Neuronal stem cell (in vitro differentiated cells): ENCODE results near the gene MLF2.

Experiments
- DNase-seq: peaks from one replicate; pipeline ENCODE4 v3.0.0-alpha.2; 2013; ENCODE audit warnings: low spot score
- H2AFZ ChIP-seq: one replicate; pipeline ENCODE4 v1.6.1; 2013; ENCODE audit warnings: mild to moderate bottlenecking, low read length, inconsistent platforms
- H2AK5ac ChIP-seq: 2 replicates; pipeline ENCODE4 v1.6.1; 2013; ENCODE audit warnings: low read depth, mild to moderate bottlenecking, inconsistent platforms, low read length, moderate library complexity, mixed read lengths
- H2BK120ac ChIP-seq: 2 replicates; pipeline ENCODE4 v1.6.1; 2013; ENCODE audit warnings: low read depth, mild to moderate bottlenecking, inconsistent platforms, low read length, moderate library complexity, mixed read lengths
- H2BK12ac ChIP-seq: one replicate; pipeline ENCODE4 v1.6.1; 2013; ENCODE audit warnings: low read length, inconsistent platforms
- H2BK15ac ChIP-seq: 2 replicates; pipeline ENCODE4 v1.6.1; 2013; ENCODE audit warnings: mild to moderate bottlenecking, low read length, inconsistent platforms, mixed read lengths
- H2BK5ac ChIP-seq: one replicate; pipeline ENCODE4 v1.6.1; 2013; ENCODE audit warnings: inconsistent platforms, mild to moderate bottlenecking, low read length, moderate library complexity
- H3K14ac ChIP-seq: one replicate; pipeline ENCODE4 v1.6.1; 2013; ENCODE audit warnings: low read length, inconsistent platforms
- H3K18ac ChIP-seq: 2 replicates; pipeline ENCODE4 v1.6.1; 2013; ENCODE audit warnings: low read length, inconsistent platforms
- H3K23ac ChIP-seq: 2 replicates; pipeline ENCODE4 v1.6.1; 2013; ENCODE audit warnings: low read depth, mild to moderate bottlenecking, mixed read lengths, low read length, inconsistent platforms; ENCODE audit not compliant: poor library complexity
- H3K27ac ChIP-seq: replicated peaks from 3 replicates; pipeline ENCODE4 v1.5.1; 2013; ENCODE audit warnings: low read length, inconsistent platforms
- H3K27me3 ChIP-seq, 3 experiments: 2 replicates each; pipeline ENCODE4 v1.6.1; 2013; ENCODE audit warnings: low read length in 3 of 3, mild to moderate bottlenecking in 2 of 3, inconsistent platforms in 1 of 3, low read depth in 1 of 3, mixed read lengths in 1 of 3, moderate library complexity in 1 of 3; ENCODE audit not compliant: control insufficient read depth in 3 of 3, insufficient read depth in 3 of 3
- H3K36me3 ChIP-seq, 2 donors: replicated peaks in 1 of 2; 2 replicates each; pipeline ENCODE4 v1.6.1; 2013; ENCODE audit warnings: low read length in 2 of 2; ENCODE audit not compliant: control insufficient read depth in 2 of 2, insufficient read depth in 2 of 2
- H3K4ac ChIP-seq: 2 replicates; pipeline ENCODE4 v1.6.1; 2013; ENCODE audit warnings: inconsistent platforms, mild to moderate bottlenecking, low read length, moderate library complexity
- H3K4me1 ChIP-seq, 2 donors: 1 replicate in 1 of 2; 2 replicates in 1 of 2; pipeline ENCODE4 v1.6.1; 2013; ENCODE audit warnings: low read length in 2 of 2, low read depth in 1 of 2; ENCODE audit not compliant: control insufficient read depth in 2 of 2, insufficient read depth in 1 of 2
- H3K4me2 ChIP-seq: one replicate; pipeline ENCODE4 v1.6.1; 2013; ENCODE audit warnings: mild to moderate bottlenecking, low read length, inconsistent platforms; ENCODE audit not compliant: insufficient read depth, poor library complexity, severe bottlenecking
- H3K4me3 ChIP-seq, 2 donors: 2 replicates each; pipeline ENCODE4 v1.5.1; 2013; ENCODE audit warnings: low read length in 2 of 2, mild to moderate bottlenecking in 2 of 2, inconsistent platforms in 1 of 2, moderate library complexity in 1 of 2
- H3K79me1 ChIP-seq: one replicate; pipeline ENCODE4 v1.6.1; 2013; ENCODE audit warnings: low read depth, mild to moderate bottlenecking, inconsistent platforms, low read length, moderate library complexity
- H3K9ac ChIP-seq: one replicate; pipeline ENCODE4 v1.6.1; 2013; ENCODE audit warnings: mild to moderate bottlenecking, low read depth, low read length, inconsistent platforms; ENCODE audit not compliant: poor library complexity
- H3K9me3 ChIP-seq, 2 donors: replicated peaks in 1 of 2; 2 replicates each; pipeline versions ENCODE3 to v1.6.1; 2013; ENCODE audit warnings: low read length in 2 of 2, mild to moderate bottlenecking in 2 of 2, inconsistent platforms in 1 of 2, low read depth in 1 of 2, mixed read lengths in 1 of 2, moderate library complexity in 1 of 2; ENCODE audit not compliant: control insufficient read depth in 2 of 2, insufficient read depth in 1 of 2
- H4K8ac ChIP-seq: one replicate; pipeline ENCODE4 v1.6.1; 2013; ENCODE audit warnings: low read depth, mild to moderate bottlenecking, inconsistent platforms, low read length, moderate library complexity
- H4K91ac ChIP-seq: one replicate; pipeline ENCODE4 v1.6.1; 2013; ENCODE audit warnings: low read length, low read depth, mild to moderate bottlenecking, inconsistent platforms; ENCODE audit not compliant: poor library complexity
- WGBS, 2 donors: extraction: QIAGEN DNeasy Blood & Tissue Kit; methylation state at CpG; one replicate each; pipeline ENCODE4 v1.1.7; 2013; ENCODE audit warnings: missing lambda C conversion rate in 2 of 2, mixed read lengths in 1 of 2; ENCODE audit not compliant: insufficient read length in 2 of 2, insufficient replicate concordance in 1 of 2; ENCODE audit errors: extremely low coverage in 2 of 2; 5-methylcytosine and 5-hydroxymethylcytosine counted together

MLF2 gene

GRCh38 chr12:6792522-6793201 is 39.7 kb upstream of the MLF2 start:
- H3K14ac ChIP-seq, result peak overlapping the region; percentile 1
- H3K9ac ChIP-seq, result no peak overlapping the region
- no peak overlapping the region for H3K4me2 ChIP-seq
- H2AFZ ChIP-seq, result peak overlapping the region; percentile 89
- no peaks in the 10 kb centered on the region for H3K9me3 ChIP-seq
- peaks cover 18% of the 10 kb centered on the region in 2 donors for H3K4me1 ChIP-seq
- H3K27me3 ChIP-seq, result no peaks in the 10 kb centered on the region
- no peak overlapping the region for H3K23ac ChIP-seq
- no peak overlapping the region for H4K8ac ChIP-seq
- no peak overlapping the region for H3K4ac ChIP-seq
- H2BK12ac ChIP-seq, result no peak overlapping the region
- no peak overlapping the region for H2BK120ac ChIP-seq
- H2AK5ac ChIP-seq, result no peak overlapping the region
- H3K18ac ChIP-seq, result peak overlapping the region; percentile 22
- H4K91ac ChIP-seq, result no peak overlapping the region
- H2BK5ac ChIP-seq, result peak overlapping the region; percentile 31
- H3K27ac ChIP-seq, result peak overlapping the region; percentile 37
- peak overlapping the region; percentile 11 for H2BK15ac ChIP-seq
- H3K4me3 ChIP-seq, result peak overlapping the region in 1 of 2 donors; percentile 15
- no CpG with 5 or more reads among the region's 12 CpGs for WGBS, 2 donors
- H3K79me1 ChIP-seq, result no peaks in the 10 kb centered on the region
- no peak for DNase-seq
- no peaks in the 10 kb centered on the region for H3K36me3 ChIP-seq

- Histone ChIP-seq H3K36me3 (no peaks in the 10 kb centered on the region), H3K79me1 (no peaks in the 10 kb centered on the region), H4K8ac (peak overlapping the region; percentile 92), H3K23ac (peak overlapping the region; percentile 2), H3K4ac (no peak overlapping the region), H3K9ac (no peak overlapping the region), H2BK12ac (peak overlapping the region; percentile 89), H2AK5ac (peak overlapping the region; percentile 77), H3K18ac (peak overlapping the region; percentile 88), H3K4me1 (peaks cover 18 to 22% of the 10 kb centered on the region in 2 donors), H2AFZ (peak overlapping the region; percentile 89), H3K27me3 (no peaks in the 10 kb centered on the region), H2BK5ac (peak overlapping the region; percentile 31), H4K91ac (no peak overlapping the region), H3K4me2 (no peak overlapping the region), H3K9me3 (no peaks in the 10 kb centered on the region), H3K4me3 (peak overlapping the region in 1 of 2 donors; percentile 15), H3K27ac (no peak overlapping the region), H3K14ac (no peak overlapping the region), H2BK15ac (peak overlapping the region; percentile 11), H2BK120ac (no peak overlapping the region)
- WGBS, 2 donors, result no CpG with 5 or more reads among the region's 13 CpGs
- no peak for DNase-seq
These were observed 39.1 kb upstream of the MLF2 start for GRCh38 chr12:6791931-6792520.

DNA sequence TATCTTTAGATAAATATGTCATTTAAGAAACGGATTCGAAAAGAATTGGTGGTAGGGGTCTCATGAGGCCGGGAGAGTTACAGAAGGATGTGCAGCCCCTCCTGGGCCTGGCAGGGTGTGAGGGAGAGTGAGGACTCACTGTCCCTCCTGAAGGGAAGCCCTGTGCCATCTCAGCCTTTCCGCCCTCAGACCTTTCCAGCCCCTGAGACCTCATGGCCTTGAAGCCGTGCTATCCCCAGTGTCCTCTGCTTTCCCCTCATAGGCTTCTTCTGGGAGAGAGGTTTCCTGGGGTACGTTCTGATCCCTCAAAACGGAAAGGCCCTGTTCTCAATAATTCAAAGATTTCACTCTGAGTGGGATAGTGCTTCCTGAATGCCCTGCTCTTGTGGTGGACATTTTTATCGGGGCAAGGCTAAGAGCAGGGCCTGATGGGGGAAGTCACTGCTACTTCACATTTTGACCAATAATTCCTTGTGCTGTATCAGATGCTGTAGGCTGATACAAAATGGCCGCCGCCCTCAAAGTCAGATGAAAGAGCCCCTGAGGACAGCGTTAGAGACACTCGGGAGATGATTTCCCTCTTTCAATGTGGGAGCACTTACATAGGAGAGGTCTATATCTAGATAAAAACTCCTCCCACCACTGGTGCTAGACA is 37.7 kb upstream of the MLF2 start:
- Histone ChIP-seq H2BK5ac (no peak overlapping the region), H3K36me3 (no peaks in the 10 kb centered on the region), H2BK120ac (no peak overlapping the region), H3K14ac (no peak overlapping the region), H3K4me1 (peaks cover 21 to 30% of the 10 kb centered on the region in 2 donors), H2AK5ac (no peak overlapping the region), H2AFZ (peak overlapping the region; percentile 69), H3K79me1 (no peaks in the 10 kb centered on the region), H3K27me3 (no peaks in the 10 kb centered on the region), H4K91ac (no peak overlapping the region), H3K4me2 (no peak overlapping the region), H3K9ac (no peak overlapping the region), H3K27ac (no peak overlapping the region), H4K8ac (no peak overlapping the region), H3K4me3 (no peak overlapping the region), H3K4ac (no peak overlapping the region), H2BK15ac (no peak overlapping the region), H3K23ac (no peak overlapping the region), H3K9me3 (no peaks in the 10 kb centered on the region), H2BK12ac (no peak overlapping the region), H3K18ac (no peak overlapping the region)
- DNase-seq, result no peak
- WGBS, 2 donors, result no CpG with 5 or more reads among the region's 12 CpGs
